ENCODE data around the gene SCUBE3.

Gene SCUBE3

GRCh38 chr6:35240838-35241801 is 27.4 kb downstream of the SCUBE3 start:
- DNase-seq (ENCODE audit: low read depth), result peak; percentile 68

DNA sequence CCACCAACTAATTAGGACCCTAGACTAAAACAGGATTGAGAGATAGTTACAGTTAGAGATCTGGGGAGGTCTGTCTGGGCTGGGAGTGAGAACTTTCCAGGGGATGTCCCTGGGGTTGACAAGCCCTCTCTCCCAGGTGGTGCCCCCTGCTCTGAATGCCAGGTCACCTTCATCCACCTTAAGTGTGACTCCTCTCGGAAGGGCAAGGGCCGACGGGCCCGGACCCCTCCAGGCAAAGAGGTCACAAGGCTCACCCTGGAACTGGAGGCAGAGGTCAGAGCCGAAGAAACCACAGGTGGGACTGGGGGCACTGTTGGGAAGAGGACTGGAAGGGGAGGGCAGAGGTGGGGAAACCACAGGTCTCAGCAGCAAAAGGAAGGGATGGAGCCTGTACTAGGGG is 28.7 kb downstream of the SCUBE3 start:
- no peak for DNase-seq (ENCODE audit: low read depth)

- no peak for DNase-seq (ENCODE audit: low read depth)
Measured at GRCh38 chr6:35242906-35243305, 29.1 kb downstream of the SCUBE3 start.

DNA sequence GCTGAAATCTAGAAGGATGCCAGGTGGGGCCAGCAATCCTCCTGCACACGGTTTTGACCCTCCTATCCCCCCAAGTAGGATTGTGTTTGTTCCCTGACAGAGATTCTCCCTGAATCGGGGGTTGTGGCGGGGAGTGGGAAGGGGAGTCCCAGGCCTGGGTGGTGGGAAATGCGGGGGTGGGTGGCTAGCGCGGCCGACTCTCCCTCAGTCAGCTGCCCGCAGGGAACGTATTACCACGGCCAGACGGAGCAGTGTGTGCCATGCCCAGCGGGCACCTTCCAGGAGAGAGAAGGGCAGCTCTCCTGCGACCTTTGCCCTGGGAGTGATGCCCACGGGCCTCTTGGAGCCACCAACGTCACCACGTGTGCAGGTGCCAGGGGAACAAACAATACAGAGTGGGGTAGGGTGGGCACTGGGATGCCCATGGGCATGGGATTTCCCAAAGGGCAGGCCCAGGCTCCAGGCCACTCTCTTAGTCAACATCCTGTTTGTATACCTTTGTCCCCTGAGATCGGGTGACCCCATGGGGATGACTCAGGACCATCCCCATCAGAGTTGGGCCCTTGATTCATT is 29.7 kb downstream of the SCUBE3 start:
- DNase-seq (ENCODE audit: low read depth), result no peak

DNA sequence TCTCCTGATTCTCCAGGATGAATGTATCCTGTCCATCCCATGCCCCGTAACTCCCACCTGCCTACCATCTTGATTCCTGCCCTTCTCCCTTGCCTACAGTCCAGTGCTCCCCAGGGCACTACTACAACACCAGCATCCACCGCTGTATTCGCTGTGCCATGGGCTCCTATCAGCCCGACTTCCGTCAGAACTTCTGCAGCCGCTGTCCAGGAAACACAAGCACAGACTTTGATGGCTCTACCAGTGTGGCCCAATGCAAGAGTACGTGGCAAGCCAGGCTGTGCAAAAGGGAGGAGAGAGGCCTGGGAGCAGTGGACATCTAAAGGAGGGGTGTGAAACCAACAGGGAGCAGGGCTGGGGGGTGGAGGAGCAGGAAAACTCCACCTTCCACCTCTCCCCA is 30.8 kb downstream of the SCUBE3 start:
- DNase-seq (ENCODE audit: low read depth), result no peak

GRCh38 chr6:35247642-35248231 is 34.0 kb downstream of the SCUBE3 start:
- DNase-seq (ENCODE audit: low read depth), result no peak

DNA sequence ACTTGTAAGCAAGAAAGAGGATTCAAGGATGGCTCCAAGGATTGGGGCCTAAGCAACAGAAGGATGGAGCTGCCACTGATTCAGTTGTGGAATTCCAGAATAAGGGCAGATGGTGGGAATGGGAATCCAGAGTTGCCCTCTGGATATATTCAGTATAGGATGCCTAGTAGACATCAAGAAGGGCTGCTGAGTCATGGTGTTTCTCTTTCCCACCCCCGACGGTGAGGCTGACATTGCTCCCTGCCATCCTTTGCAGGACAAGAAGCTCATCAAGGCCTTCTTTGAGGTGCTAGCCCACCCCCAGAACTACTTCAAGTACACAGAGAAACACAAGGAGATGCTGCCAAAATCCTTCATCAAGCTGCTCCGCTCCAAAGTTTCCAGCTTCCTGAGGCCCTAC is 34.5 kb downstream of the SCUBE3 start:
- DNase-seq (ENCODE audit: low read depth), result no peak

GRCh38 chr6:35248965-35249364 is 35.2 kb downstream of the SCUBE3 start:
- no peak for DNase-seq (ENCODE audit: low read depth)

DNA sequence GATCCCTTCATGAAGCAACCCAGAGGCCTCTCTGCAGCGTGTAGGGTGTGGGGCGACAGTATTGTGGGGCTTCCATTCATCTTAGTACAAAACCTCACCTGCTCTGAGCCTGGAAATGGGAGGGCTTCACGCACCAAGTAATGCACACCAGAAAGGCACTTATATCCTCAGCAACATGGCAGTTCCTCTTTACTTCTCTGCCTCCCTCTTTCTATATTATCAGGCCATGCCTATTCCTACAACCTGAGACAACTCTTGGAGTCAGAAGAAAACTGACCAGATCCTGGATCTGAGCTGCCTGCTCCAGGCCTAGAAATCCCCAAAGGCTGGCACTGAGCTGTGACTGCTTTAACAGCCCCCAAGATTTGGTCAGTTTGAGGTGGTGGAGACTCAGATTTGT is 38.2 kb downstream of the SCUBE3 start:
- DNase-seq (ENCODE audit: low read depth), result no peak

- DNase-seq (ENCODE audit: low read depth), result no peak
Measured at GRCh38 chr6:35253249-35253648, 39.5 kb downstream of the SCUBE3 start.

DNA sequence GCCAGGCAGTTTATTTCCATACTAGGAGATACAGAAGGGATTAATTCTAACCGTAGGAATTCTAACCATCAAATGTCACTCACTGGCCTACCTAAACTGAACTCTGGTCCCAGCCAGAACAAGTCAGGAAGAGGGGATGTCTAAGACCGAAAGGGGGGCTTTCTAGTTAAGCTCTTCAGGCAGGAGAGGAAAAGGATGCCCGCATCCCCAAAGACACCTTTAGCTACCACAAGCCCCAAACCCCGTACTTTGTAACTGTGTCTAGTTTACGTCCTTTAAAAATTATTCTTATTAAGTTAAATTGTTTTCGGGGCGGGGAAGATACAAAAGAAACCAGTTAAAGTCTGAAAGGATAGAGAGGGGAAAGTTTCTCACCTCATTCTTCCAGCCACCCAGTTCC is 44.6 kb downstream of the SCUBE3 start:
- no peak for DNase-seq (ENCODE audit: low read depth)

DNA sequence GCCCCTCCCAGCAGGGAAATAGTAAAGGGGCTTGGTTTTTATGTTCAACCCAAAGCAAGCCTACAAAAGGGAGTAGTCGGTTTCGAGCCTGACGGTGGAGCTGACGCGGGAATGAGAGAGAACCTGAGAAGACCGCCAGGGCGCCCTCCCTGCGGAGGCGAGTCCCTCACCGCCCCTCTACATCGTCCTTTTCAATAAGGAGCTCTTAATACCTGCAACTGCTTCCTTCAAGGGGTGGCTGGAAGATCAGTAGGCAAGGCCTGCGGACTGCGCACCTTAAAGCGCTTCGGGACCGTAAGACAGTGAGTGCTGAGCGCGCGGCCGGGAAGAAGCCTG is 45.1 kb downstream of the SCUBE3 start:
- peak; percentile 39 for DNase-seq (ENCODE audit: low read depth)

GRCh38 chr6:35259194-35259947 is 45.6 kb downstream of the SCUBE3 start, which contains the start of gene ZNF76:
ZNF76 (plus strand) TSS chr6:35259735; CDS start chr6:35281152, 21,417 bp downstream.
- peak; percentile 95 for DNase-seq (ENCODE audit: low read depth)

- DNase-seq (ENCODE audit: low read depth), result peak; percentile 73
Measured at GRCh38 chr6:35259948-35260590, 46.3 kb downstream of the SCUBE3 start.

DNA sequence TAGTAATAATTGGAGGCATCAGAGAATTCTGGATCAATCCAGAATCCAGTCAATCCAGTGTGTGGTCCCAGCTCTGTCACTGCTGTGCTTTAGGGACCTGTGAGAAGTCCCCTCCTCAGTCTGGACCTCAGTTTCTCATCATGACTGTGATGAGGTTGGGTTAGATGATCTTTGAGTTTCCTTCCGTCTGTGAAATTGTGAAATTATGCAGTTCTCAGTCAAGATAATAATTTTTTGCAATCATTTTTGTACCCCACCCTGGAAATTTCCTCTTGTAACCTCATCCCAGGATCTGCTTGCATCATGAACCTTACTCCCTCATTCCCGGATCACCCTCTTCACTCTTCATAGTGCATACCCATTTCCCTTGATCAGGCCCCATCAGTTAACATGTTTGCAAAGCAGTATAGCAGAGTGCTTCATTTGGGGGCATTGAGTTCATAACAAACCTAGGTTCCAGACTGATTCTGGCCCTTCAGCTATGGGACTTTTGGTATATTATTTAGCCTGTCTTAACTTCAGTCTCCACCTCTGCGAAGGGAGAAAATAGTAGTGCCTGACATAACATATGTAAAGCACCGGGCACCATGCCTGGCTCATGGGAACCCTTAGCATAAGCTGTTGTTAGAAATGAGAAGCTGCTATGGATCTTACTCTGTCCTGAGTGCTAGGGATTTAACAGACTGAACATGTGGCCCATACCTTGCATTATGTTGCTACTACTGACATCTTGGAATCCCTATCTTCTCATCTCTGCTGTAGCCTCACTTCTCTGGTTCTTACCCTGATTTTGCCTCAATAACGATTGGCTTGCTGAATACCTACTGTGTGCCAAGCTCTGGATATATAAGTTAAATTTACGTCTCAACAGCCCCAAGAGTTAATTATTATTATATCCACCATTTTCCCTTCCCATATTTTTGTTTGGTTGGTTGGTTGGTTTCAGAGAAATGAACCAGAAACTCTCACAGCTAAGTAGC is 47.1 kb downstream of the SCUBE3 start:
- DNase-seq (ENCODE audit: low read depth), result no peak

DNA sequence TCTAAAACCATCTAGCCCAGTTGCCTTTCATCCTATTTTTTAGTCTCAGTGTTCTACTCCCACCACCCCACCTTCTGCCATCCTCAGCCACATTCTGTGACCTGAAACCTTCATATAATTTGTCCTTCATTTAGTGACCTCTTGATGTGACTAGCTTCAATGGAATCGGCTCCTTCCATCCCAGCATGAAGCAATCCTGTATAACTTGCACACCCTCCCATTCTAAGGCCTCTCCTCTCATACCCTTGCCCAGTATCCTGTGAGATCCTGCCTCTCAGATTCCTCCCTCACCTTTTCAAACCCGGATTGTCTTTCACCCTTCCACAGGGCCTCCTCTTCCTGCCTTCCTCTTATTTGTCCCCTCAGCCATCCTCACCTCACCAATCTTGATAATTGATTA is 48.8 kb downstream of the SCUBE3 start:
- DNase-seq (ENCODE audit: low read depth), result no peak

DNA sequence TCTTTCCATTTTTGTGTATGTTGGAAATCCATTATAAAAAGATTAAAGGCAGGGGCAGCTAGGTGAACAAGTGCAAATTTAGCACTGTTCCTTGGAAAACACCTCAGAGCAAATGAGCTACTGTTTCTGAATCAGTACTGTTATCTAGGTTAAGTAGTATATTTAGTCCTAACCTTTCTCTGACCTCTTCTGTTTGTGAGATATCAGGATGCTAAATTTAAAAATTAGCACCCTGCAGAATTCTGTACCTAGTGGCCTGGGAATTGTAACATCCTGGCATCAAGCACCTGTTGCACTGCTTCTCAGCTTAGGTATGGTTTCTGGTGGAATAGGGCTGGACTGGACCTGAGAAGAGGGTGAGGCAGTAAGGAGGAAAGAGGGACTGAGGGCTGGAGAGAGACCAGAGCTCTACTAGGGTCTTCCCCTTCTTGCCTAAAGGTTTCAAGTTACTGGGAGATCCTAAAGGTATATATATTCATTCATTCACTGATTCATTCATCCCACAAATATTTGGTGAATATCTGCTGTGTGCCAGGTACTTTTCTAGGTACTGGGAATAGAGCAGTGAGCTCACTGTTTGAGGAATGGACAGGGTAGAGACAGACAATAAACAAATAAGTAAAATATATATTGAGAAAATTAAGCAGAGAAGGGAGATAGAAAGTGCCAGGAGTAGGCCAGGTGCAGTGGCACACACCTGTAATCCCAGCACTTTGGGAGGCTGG is 51.0 kb downstream of the SCUBE3 start:
- no peak for DNase-seq (ENCODE audit: low read depth)

DNA sequence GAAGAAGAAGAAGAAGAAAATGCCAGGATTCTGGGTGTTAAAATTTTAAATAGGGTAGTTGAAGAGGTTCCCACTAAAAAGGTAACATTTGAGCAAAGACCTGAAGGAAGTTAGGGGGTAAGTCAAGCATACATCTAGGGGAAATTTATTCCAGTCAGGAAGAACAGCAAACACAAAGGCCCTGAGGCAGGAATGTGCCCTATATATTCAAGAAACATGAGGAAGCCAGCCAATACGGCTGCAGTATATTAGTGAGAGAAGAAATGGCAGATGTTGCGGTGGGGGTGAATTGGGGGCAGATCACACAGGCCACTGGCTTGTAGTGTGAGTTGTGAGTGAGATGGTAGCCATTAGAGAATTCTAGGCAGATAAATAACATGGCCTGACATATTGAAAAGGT is 51.8 kb downstream of the SCUBE3 start:
- DNase-seq (ENCODE audit: low read depth), result no peak

- no peak for DNase-seq (ENCODE audit: low read depth)
Measured at GRCh38 chr6:35267446-35267845, 53.7 kb downstream of the SCUBE3 start.

GRCh38 chr6:35267897-35268296 is 54.1 kb downstream of the SCUBE3 start:
- DNase-seq (ENCODE audit: low read depth), result no peak

Data from activated T-cell treated with anti-CD3 and anti-CD28 coated beads for 48 hours (primary cell).